Gastroesophageal sphincter (tissue), 3 donors: ENCODE measurements around the gene ALOX5AP.

Experiments
- POLR2AphosphoS5 ChIP-seq: sonication (generic); formaldehyde crosslinking; IDR thresholded peaks from one replicate; pipeline ENCODE4 v1.6.1; 2017; ENCODE audit warnings: antibody characterized with exemption
- TF ChIP-seq, protein P1 (sequence below), 4 experiments: fragments of 200-600 bp in 2 of 4; fragments of 450-650 bp in 2 of 4; sonication (generic) in 1 of 4; IDR thresholded peaks; one replicate each; pipeline ENCODE4 v1.5.1; 2017 to 2019; ENCODE audit warnings: antibody characterized with exemption in 4 of 4, mild to moderate bottlenecking in 2 of 4, moderate library complexity in 2 of 4

DNA sequence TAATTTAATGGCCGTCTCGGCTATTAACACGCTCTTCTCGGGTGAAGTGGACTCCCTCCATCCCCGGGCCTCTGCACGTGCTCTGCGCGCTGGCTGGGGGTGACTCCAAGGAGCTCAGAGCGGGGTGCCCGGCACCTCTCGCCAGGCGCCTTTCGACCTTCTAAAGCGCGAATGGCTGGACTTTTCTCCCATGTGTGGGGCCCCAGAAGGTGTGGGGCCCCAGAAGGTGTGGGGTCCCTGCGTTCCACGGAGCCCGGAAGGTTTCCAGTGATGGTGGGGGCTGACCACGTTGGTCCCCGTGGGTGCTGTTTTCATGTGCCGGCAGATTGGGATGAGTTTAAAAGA is 3.3 kb upstream of the ALOX5AP start:
- TF ChIP-seq, protein P1, sequence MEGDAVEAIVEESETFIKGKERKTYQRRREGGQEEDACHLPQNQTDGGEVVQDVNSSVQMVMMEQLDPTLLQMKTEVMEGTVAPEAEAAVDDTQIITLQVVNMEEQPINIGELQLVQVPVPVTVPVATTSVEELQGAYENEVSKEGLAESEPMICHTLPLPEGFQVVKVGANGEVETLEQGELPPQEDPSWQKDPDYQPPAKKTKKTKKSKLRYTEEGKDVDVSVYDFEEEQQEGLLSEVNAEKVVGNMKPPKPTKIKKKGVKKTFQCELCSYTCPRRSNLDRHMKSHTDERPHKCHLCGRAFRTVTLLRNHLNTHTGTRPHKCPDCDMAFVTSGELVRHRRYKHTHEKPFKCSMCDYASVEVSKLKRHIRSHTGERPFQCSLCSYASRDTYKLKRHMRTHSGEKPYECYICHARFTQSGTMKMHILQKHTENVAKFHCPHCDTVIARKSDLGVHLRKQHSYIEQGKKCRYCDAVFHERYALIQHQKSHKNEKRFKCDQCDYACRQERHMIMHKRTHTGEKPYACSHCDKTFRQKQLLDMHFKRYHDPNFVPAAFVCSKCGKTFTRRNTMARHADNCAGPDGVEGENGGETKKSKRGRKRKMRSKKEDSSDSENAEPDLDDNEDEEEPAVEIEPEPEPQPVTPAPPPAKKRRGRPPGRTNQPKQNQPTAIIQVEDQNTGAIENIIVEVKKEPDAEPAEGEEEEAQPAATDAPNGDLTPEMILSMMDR (IDR thresholded peaks at IDR 0.05), result no peak
- TF ChIP-seq POLR2AphosphoS5, result no peak
